Measurements from ENCODE around the gene RNF157.
"Not testable (repeated sequence)": the region's sequence is repeated elsewhere in the genome, so short reads cannot be mapped to it uniquely, and the experiment has no call there.

Gene RNF157

GRCh38 chr17:76208120-76208519, 32.2 kb downstream of the RNF157 start:
- H3K4me1 ChIP-seq (ENCODE audit: control insufficient read depth, insufficient read depth, low read length), result no peaks in the 10 kb centered on the region
- no peak for TF ChIP-seq ZBTB10 (tag by site-specific recombination; IDR thresholded peaks at IDR 0.05)
- peak; percentile 90 for TF ChIP-seq SCRT2 (tag by site-specific recombination; IDR thresholded peaks at IDR 0.05)
- peak; percentile 94 for TF ChIP-seq SCRT1 (tag by site-specific recombination; IDR thresholded peaks at IDR 0.05; ENCODE audit: borderline replicate concordance)
- H3K27ac ChIP-seq (ENCODE audit: extremely low read depth, low read depth, low read length), result no peak overlapping the region
- ChIA-PET POLR2A (no interaction called here), CTCF (interaction anchor here (0.7 to 5.0 kb wide), 4 partner anchors 9 to 72 kb away, joined by 3 to 28 read pairs (median 8); no protein-coding TSS in a partner anchor)
- H3K4me3 ChIP-seq (ENCODE audit: low read depth, low read length), result no peak overlapping the region
- peaks cover 8 to 14% of the 10 kb centered on the region in 2 experiments; a peak in 2 of 3 replicates for H3K36me3 ChIP-seq (ENCODE audit: control insufficient read depth in 2 of 2, insufficient read depth in 1 of 2, low read length in 2 of 2)
- no peaks in the 10 kb centered on the region for H3K9me3 ChIP-seq (ENCODE audit: control insufficient read depth, insufficient read depth, low read depth, low read length)

- Histone ChIP-seq H3K4me1 (ENCODE audit: control insufficient read depth, insufficient read depth, low read length) (no peaks in the 10 kb centered on the region), H3K27ac (ENCODE audit: extremely low read depth, low read depth, low read length) (no peak overlapping the region), H3K36me3 (ENCODE audit: control insufficient read depth in 2 of 2, insufficient read depth in 1 of 2, low read length in 2 of 2) (peaks cover 8 to 14% of the 10 kb centered on the region in 2 experiments; a peak in 2 of 3 replicates), H3K4me3 (ENCODE audit: low read depth, low read length) (no peak overlapping the region), H3K9me3 (ENCODE audit: control insufficient read depth, insufficient read depth, low read depth, low read length) (no peaks in the 10 kb centered on the region)
- CTCF ChIA-PET, result interaction anchor here (0.7 to 5.0 kb wide), 5 partner anchors 10 to 77 kb away, joined by 3 to 28 read pairs (median 4); no protein-coding TSS in a partner anchor
- POLR2A ChIA-PET, result interaction anchor here (0.6 to 0.7 kb wide), 2 partner anchors 10 to 1238 kb away, joined by 3 read pairs; no protein-coding TSS in a partner anchor
- TF ChIP-seq REPIN1 (tag by site-specific recombination; IDR thresholded peaks at IDR 0.05; ENCODE audit: low read depth), result no peak
- TF ChIP-seq ZNF266 (tag by site-specific recombination; IDR thresholded peaks at IDR 0.05; ENCODE audit: low read depth), result no peak
Measured at GRCh38 chr17:76207275-76208059, 32.8 kb downstream of the RNF157 start.

DNA sequence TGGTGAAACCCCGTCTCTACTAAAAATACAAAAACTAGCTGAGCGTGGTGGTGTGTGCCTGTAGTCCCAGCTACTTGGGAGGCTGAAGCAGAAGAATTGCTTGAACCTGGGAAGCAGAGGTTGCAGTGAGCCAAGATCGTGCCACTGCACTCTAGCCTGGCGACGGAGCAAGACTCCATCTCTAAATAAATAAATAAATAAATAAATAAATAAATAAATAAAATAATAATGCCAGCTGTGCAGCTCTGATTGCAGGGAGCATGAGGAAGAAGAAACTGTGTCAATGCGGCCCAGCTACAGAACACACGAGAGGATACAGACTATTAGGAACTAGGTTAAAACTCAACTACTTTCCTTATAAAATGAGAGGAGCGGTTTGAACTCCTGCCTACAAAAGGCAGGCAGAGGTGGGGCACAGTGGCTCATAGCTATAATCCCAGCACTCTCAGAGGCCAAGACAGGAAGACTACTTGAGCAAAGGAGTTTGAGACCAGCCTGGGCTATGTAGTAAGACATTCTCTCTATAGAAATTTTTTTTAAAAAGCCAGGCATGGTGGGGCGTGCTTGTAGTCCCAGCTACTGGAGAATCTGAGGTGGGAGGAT, 34.6 kb downstream of the RNF157 start:
- H3K9me3 ChIP-seq (ENCODE audit: control insufficient read depth, insufficient read depth, low read depth, low read length); H3K4me1 ChIP-seq (ENCODE audit: control insufficient read depth, insufficient read depth, low read length); POLR2A ChIA-PET; H3K4me3 ChIP-seq (ENCODE audit: low read depth, low read length); H3K36me3 ChIP-seq (ENCODE audit: control insufficient read depth in 2 of 2, insufficient read depth in 1 of 2, low read length in 2 of 2); H3K27ac ChIP-seq (ENCODE audit: extremely low read depth, low read depth, low read length): not testable (repeated sequence)
- CTCF ChIA-PET, result interaction anchor here (0.6 to 5.0 kb wide), 5 partner anchors 16 to 90 kb away, joined by 3 to 28 read pairs (median 4); no protein-coding TSS in a partner anchor
- 0 out of 2 replicates have a peak, but pooled peaks have one; percentile 14 for TF ChIP-seq ZNF140 (tag by site-specific recombination; IDR thresholded peaks at IDR 0.05)
- 0 out of 2 replicates have a peak, but pooled peaks have one; percentile 29 for TF ChIP-seq ZNF558 (tag by site-specific recombination; IDR thresholded peaks at IDR 0.05)
- TF ChIP-seq ZNF394 (tag by site-specific recombination; IDR thresholded peaks at IDR 0.05; ENCODE audit: borderline replicate concordance), result peak; percentile 75; the same call in 1 of the 2 replicates
- peak; percentile 78 for TF ChIP-seq ZNF518A (tag by site-specific recombination; conservative IDR thresholded peaks at IDR 0.05; ENCODE audit: low read depth)
- TF ChIP-seq ZNF654 (tag by site-specific recombination; IDR thresholded peaks at IDR 0.05; ENCODE audit: low read depth), result peak; percentile 26
- TF ChIP-seq, protein P1, sequence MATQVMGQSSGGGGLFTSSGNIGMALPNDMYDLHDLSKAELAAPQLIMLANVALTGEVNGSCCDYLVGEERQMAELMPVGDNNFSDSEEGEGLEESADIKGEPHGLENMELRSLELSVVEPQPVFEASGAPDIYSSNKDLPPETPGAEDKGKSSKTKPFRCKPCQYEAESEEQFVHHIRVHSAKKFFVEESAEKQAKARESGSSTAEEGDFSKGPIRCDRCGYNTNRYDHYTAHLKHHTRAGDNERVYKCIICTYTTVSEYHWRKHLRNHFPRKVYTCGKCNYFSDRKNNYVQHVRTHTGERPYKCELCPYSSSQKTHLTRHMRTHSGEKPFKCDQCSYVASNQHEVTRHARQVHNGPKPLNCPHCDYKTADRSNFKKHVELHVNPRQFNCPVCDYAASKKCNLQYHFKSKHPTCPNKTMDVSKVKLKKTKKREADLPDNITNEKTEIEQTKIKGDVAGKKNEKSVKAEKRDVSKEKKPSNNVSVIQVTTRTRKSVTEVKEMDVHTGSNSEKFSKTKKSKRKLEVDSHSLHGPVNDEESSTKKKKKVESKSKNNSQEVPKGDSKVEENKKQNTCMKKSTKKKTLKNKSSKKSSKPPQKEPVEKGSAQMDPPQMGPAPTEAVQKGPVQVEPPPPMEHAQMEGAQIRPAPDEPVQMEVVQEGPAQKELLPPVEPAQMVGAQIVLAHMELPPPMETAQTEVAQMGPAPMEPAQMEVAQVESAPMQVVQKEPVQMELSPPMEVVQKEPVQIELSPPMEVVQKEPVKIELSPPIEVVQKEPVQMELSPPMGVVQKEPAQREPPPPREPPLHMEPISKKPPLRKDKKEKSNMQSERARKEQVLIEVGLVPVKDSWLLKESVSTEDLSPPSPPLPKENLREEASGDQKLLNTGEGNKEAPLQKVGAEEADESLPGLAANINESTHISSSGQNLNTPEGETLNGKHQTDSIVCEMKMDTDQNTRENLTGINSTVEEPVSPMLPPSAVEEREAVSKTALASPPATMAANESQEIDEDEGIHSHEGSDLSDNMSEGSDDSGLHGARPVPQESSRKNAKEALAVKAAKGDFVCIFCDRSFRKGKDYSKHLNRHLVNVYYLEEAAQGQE (tag by site-specific recombination; IDR thresholded peaks at IDR 0.05), result 0 out of 2 replicates have a peak, but pooled peaks have one; percentile 24
- TF ChIP-seq ZNF791 (tag by site-specific recombination; IDR thresholded peaks at IDR 0.05), result 0 out of 2 replicates have a peak, but pooled peaks have one; percentile 18
- peak; percentile 57 for TF ChIP-seq ZNF426 (tag by site-specific recombination; IDR thresholded peaks at IDR 0.05)

Measured in HEK293 (cell line).